OCI-LY1 (cell line): ENCODE results near the gene APCDD1.

ENCODE experiments used
- CTCF ChIP-seq: fragments of 200-600 bp; sonication (generic), shearing (Covaris generic); IDR thresholded peaks from 2 replicates; pipeline ENCODE4 v1.5.1; 2017; ENCODE audit warnings: mild to moderate bottlenecking, antibody characterized with exemption, low read length, moderate library complexity, mixed read lengths
- EZH2 ChIP-seq: fragments of 200-600 bp; sonication (generic), shearing (Covaris generic); IDR thresholded peaks from 2 replicates; pipeline ENCODE4 v1.8.0; 2017; ENCODE audit warnings: borderline replicate concordance, mixed run types, mild to moderate bottlenecking, antibody characterized with exemption, low read length, moderate library complexity, mixed read lengths

- TF ChIP-seq EZH2, result no peak
- no peak for TF ChIP-seq CTCF
These were observed 71.5 kb downstream of the APCDD1 start, which contains the start of gene NAPG for GRCh38 chr18:10525697-10526560.
